Measurements from ENCODE around the gene KIF11. TPM values are rescaled to one million over a fixed set of nuclear protein-coding genes. Genes with fewer than 3 reads are reported as not detected.

The KIF11 gene
- total and polyA plus RNA-seq, 9 of the 15 experiments (the other 6 are each of a cell fraction or from before 2014, with no cell fraction given): 11.3 to 54.4 (median 29.2) TPM

GRCh38 chr10:92592761-92593618, at the start of gene KIF11 (continued):
- TF ChIP-seq CXXC5 (CRISPR knock-in tag; IDR thresholded peaks at IDR 0.05) (peak; percentile 73), TSC22D4 (tag; IDR thresholded peaks at IDR 0.05) (no peak), KAT7 (CRISPR knock-in tag; IDR thresholded peaks at IDR 0.05; ENCODE audit: borderline replicate concordance) (peak; percentile 80), RAD21 (CRISPR knock-in tag; conservative IDR thresholded peaks at IDR 0.05 in 1 of 2, IDR thresholded peaks at IDR 0.05 in 1 of 2) (no peak), NFIX (CRISPR knock-in tag; IDR thresholded peaks at IDR 0.05; ENCODE audit: low read depth) (no peak), CREB3L1 (IDR thresholded peaks at IDR 0.05; ENCODE audit: borderline replicate concordance, low read depth) (no peak; the same call in 1 of the 2 replicates), GABPB2 (CRISPR knock-in tag; conservative IDR thresholded peaks at IDR 0.05) (no peak), IRF9 (tag; IDR thresholded peaks at IDR 0.05) (no peak), ZNF318 (IDR thresholded peaks at IDR 0.05; ENCODE audit: borderline replicate concordance in 1 of 2, low read depth in 1 of 2) (no peak), ID3 (CRISPR knock-in tag; IDR thresholded peaks at IDR 0.05) (no peak), ID3 (tag; IDR thresholded peaks at IDR 0.05) (no peak), FOXA3 (CRISPR knock-in tag; conservative IDR thresholded peaks at IDR 0.05 in 1 of 2, IDR thresholded peaks at IDR 0.05 in 1 of 2) (no peak), MYC (IDR thresholded peaks at IDR 0.05; ENCODE audit: low read depth, low read length) (peak; percentile 73; the same call in 1 of the 2 replicates), MYC (CRISPR knock-in tag; IDR thresholded peaks at IDR 0.05; ENCODE audit: borderline replicate concordance, low read depth) (no peak), ZNF121 (CRISPR knock-in tag; conservative IDR thresholded peaks at IDR 0.05) (no peak)

All from K562 (cell line).